Measurements from ENCODE around the gene SFSWAP. TPM values are rescaled to one million over a fixed set of nuclear protein-coding genes. Genes with fewer than 3 reads are reported as not detected.
"Not testable (repeated sequence)": the region's sequence is repeated elsewhere in the genome, so short reads cannot be mapped to it uniquely, and the experiment has no call there.

SFSWAP gene
- polyA plus RNA-seq, 3 donors, result 43.9 to 61.8 (median 44.8) TPM

DNA sequence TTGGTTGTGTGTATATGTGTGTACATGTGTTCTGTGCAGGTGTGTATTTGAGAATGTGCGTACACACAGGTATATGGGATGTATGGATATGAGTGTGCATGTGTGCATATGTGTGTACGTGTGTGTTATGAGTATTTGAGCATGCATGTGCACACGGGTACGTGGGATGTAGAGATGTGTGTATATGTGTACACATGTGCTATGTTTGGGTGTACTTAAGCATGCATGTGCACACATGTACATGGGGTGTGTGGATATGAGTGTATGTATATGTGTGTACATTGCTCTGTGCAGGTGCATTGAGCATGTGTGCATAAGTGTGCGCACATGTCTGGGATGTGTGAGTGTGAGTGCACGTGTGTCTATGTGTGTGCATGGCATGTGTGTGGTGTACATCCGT, 34.3 kb upstream of the SFSWAP start:
- DNase-seq (ENCODE audit: extremely low read depth in 1 of 11, low read depth in 9 of 11, low spot score in 4 of 11), result no peak

DNA sequence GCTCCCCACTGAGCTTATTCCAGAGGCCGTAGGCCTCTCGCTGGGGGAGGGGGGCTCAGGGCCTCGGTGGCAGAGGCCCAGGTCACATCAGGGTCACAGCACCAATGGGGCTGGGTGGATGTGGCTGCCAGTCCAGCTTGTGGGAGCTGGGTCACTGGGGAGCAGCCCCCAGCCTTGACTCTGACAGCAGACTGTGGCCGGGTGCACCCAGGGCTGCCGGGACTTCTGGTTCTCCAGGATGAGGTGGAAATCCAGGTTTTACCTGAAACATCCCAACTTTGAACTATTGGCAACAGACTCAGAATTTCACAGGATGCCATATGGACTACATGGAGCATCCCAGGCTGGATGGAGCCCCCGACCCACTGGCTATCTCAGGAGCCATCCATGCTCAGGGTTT, 33.8 kb upstream of the SFSWAP start:
- not testable (repeated sequence) for DNase-seq (ENCODE audit: extremely low read depth in 1 of 11, low read depth in 9 of 11, low spot score in 4 of 11)

DNA sequence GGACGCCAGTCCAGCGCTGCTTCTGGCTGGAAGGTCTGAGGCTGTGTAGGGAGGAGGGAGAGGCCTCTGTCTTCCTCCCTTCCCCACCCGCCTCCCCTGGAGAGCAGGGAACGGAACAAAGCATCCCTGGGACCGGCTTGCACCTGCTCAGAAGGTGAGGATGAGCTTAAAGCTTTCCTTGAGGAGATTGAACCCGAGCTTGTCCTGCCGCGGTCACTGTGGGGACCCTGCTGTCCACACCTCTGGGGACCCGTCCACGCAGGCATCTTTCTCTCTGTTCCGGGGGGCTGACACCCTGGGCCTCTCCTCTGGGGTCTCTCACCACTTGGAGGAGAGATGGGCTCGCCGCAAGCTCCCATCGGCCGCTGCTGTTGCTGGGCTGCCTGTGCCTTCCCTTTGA, 33.2 kb upstream of the SFSWAP start:
- DNase-seq (ENCODE audit: extremely low read depth in 1 of 11, low read depth in 9 of 11, low spot score in 4 of 11), result no peak

- DNase-seq (ENCODE audit: extremely low read depth in 1 of 11, low read depth in 9 of 11, low spot score in 4 of 11), result not testable (repeated sequence)
Measured at GRCh38 chr12:131678389-131679181, 32.3 kb upstream of the SFSWAP start.

- not testable (repeated sequence) for DNase-seq (ENCODE audit: extremely low read depth in 1 of 11, low read depth in 9 of 11, low spot score in 4 of 11)
Measured at GRCh38 chr12:131679186-131679585, 31.7 kb upstream of the SFSWAP start.

- DNase-seq (ENCODE audit: extremely low read depth in 1 of 11, low read depth in 9 of 11, low spot score in 4 of 11), result not testable (repeated sequence)
Measured at GRCh38 chr12:131679816-131680215, 31.1 kb upstream of the SFSWAP start.

DNA sequence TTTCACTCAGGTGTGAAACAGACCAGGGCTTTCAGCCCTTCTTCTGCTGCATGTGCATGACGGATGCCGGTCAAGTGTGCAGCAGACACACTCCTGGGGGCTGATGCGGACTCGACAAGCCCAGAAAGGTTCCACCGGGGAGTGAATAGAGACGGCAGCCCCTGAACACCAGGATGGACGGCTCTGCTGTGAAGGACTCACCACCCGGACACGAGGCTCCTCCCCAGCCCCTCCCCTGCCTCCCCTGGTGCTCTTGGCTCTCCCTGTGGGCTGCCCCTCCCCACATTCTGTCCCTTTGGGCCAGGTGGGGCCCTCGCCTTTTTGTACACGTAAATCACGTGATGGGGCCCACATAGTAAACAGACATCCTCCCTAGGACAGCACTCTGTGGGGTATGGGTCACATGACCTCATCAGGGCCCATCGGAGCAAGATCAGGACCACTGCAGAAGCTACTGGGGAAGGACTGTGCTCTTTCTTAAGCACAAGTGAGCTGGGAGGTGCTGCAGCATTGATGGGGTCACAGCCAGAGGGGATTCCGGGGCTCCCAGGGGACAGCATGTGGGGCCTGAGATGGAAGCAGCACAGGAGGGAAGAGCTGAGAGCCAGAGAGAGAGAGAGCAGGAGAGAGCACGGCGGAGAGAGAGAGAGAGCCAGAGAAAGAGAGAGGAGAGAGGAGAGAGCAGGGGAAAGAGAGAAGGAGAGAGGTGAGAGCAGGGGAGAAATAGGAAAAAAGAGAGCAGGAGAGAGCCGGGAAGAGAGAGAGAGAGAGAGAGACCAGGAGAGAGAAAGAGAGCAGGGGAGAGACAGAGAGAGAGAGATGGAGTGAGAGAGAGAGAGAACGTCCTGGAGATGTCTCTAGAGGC, 30.3 kb upstream of the SFSWAP start:
- DNase-seq (ENCODE audit: extremely low read depth in 1 of 11, low read depth in 9 of 11, low spot score in 4 of 11), result not testable (repeated sequence)

GRCh38 chr12:131681257-131681620, 29.7 kb upstream of the SFSWAP start:
- no peak for DNase-seq (ENCODE audit: extremely low read depth in 1 of 11, low read depth in 9 of 11, low spot score in 4 of 11)

DNA sequence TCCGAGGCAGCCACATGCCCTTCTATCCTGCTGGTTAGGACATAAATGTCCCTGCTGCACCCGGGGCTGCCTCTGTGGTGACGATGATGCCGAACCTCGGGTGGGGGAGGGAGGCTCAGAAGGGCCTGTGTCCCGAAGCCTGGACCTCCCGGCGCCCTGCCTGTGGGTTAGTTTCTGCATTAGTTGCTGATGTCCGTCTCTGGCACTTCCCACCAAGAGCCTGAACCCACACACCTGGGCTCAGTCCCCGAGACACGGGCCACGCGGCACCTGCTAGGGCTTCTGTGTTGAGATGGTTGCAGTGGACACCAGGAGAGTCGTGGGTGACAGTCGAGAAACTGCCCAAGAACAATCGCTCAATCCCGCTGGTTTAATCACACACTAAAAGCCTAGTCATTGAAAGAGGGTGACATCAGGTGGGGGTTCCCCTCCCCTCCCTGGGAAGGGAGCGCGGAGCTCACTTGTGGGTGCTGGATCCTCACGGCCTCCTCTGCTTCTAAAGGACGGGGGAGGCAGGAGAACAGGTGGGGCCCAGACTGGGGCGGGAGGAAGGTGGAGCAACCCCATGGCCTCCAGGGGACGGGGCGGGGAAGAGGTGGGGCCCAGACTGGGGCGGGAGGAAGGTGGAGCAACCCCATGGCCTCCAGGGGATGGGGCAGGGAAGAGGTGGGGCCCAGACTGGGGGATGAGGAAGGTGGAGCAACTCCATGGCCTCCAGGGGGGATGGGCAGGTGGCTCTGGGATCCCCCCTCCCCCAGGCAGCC, 29.0 kb upstream of the SFSWAP start:
- DNase-seq (ENCODE audit: extremely low read depth in 1 of 11, low read depth in 9 of 11, low spot score in 4 of 11), result peak in 1 of 11 donors; percentile 20

- no peak for DNase-seq (ENCODE audit: extremely low read depth in 1 of 11, low read depth in 9 of 11, low spot score in 4 of 11)
Measured at GRCh38 chr12:131682510-131682895, 28.4 kb upstream of the SFSWAP start.

GRCh38 chr12:131683266-131684014, 27.4 kb upstream of the SFSWAP start:
- DNase-seq (ENCODE audit: extremely low read depth in 1 of 11, low read depth in 9 of 11, low spot score in 4 of 11), result no peak

DNA sequence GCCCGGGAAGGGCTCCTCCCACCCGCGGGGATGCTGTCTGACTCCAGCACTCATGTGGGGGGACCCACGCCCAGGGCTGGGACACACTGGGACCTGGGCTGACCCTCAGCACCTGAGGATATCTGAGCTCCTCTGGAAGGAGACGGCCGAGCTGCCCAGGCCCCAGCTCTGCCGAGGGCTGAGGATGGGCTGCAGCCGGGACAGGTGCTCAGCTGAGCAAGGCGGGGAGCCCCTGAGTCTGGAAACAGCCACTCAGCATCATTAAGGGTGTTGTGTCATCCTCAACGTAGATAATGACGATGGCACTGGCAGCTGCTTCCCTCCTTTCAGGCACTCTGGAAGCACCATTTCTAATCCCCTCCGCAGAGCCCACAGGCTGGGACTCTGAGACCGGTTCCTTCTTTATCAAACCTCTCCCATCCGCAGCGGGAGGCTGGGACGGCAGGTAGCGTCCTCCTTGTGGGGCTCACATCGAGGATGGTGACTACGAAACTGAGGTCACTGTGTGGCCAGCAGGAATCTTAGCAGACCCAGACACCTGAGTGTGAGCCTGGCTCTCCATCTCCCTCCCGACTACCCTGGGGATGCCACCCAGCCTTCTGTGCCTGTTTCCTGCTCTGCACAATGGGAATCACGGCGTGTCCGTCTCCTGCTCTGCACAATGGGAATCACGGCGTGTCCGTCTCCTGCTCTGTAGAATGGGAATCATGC, 26.7 kb upstream of the SFSWAP start:
- no peak for DNase-seq (ENCODE audit: extremely low read depth in 1 of 11, low read depth in 9 of 11, low spot score in 4 of 11)

- no peak for DNase-seq (ENCODE audit: extremely low read depth in 1 of 11, low read depth in 9 of 11, low spot score in 4 of 11)
Measured at GRCh38 chr12:131687346-131688125, 23.4 kb upstream of the SFSWAP start.

DNA sequence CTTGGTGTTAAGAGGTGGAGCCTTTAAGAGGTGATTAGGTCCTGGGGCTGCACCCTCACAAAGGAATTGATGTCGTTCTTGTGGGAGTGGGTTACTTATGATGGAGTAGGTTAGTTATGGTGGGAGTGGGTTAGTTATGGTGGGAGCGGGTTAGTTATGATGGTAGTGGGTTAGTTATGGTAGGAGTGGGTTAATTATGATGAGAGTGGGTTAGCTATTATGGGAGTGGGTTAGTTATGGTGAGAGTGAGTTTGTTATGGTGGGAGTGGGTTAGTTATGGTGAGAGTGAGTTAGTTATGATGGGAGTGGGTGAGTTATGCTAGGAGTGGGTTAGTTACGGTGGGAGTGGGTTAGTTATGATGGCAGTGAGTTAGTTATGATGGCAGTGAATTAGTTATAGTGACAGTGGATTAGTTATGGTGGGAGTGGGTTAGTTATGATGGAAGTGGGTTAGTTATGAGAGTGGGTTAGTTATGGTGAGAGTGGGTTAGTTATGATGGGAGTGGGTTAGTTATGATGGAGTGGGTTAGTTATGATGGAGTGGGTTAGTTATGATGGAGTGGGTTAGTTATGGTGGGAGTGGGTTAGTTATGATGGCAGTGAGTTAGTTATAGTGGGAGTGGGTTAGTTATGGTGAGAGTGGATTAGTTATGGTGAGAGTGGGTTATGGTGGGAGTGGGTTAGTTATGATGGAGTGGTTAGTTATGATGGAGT, 22.6 kb upstream of the SFSWAP start:
- no peak for DNase-seq (ENCODE audit: extremely low read depth in 1 of 11, low read depth in 9 of 11, low spot score in 4 of 11)

DNA sequence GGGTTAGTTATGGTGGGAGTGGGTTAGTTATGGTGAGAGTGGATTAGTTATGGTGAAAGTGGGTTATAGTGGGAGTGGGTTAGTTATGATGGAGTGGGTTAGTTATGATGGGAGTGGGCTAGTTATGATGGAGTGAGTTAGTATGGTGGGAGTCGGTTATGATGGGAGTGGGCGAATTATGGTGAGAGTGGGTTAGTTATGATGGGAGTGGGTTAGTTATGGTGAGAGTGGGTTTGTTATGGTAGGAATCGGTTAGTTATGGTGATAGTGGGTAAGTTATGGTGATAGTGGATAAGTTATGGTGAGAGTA, 22.1 kb upstream of the SFSWAP start:
- no peak for DNase-seq (ENCODE audit: extremely low read depth in 1 of 11, low read depth in 9 of 11, low spot score in 4 of 11)

- no peak for DNase-seq (ENCODE audit: extremely low read depth in 1 of 11, low read depth in 9 of 11, low spot score in 4 of 11)
Measured at GRCh38 chr12:131690320-131690719, 20.6 kb upstream of the SFSWAP start.

DNA sequence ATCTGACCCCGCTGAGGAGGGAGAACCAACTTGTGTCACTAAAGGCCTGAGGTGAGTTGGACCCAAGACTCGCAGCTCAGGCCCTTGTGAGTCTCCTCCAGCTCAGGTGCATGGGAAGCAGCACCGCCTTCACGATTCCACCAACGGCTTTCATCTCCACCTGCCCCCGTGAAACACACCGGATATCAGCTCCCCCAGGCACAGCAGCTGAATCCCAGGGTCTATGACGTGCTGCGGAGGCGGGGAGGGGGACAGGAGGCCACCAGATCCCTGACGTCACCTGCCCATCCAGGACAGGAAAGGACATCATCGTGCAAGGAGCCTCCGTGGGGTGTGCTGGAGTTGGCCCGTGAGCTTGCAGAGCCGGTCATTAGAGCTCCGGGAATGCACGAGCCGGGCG, 18.5 kb upstream of the SFSWAP start:
- DNase-seq (ENCODE audit: extremely low read depth in 1 of 11, low read depth in 9 of 11, low spot score in 4 of 11), result no peak
